ENCODE measurements around the gene TOMM70. TPM values are rescaled to one million over a fixed set of nuclear protein-coding genes. Genes with fewer than 3 reads are reported as not detected.
"Not testable (repeated sequence)": the region's sequence is repeated elsewhere in the genome, so short reads cannot be mapped to it uniquely, and the experiment has no call there.

The TOMM70 gene
- total RNA-seq, 1 donor from 2014 or later: 63.1 TPM

- intact Hi-C loops (cut with DNase I): no loop called here
- DNase-seq (no peak), ATAC-seq (ENCODE audit: poor library complexity) (no peak)
Measured at GRCh38 chr3:100384733-100385525, 16.0 kb downstream of the TOMM70 start.

- intact Hi-C loops (cut with DNase I): no loop called here
- ATAC-seq (ENCODE audit: poor library complexity) (no peak), DNase-seq (no peak)
Measured at GRCh38 chr3:100376301-100376700, 24.6 kb downstream of the TOMM70 start.

- intact Hi-C loops (cut with DNase I): no loop called here
- DNase-seq (no peak), ATAC-seq (ENCODE audit: poor library complexity) (no peak)
Measured at GRCh38 chr3:100374521-100374920, 26.4 kb downstream of the TOMM70 start.

GRCh38 chr3:100370756-100371155, 30.1 kb downstream of the TOMM70 start:
- no peak for ATAC-seq (ENCODE audit: poor library complexity)
- DNase-seq: no peak
- intact Hi-C loops (cut with DNase I): no loop called here

- intact Hi-C loops (cut with DNase I): no loop called here
- ATAC-seq (ENCODE audit: poor library complexity): no peak
- DNase-seq: no peak
Measured at GRCh38 chr3:100368441-100368840, 32.4 kb downstream of the TOMM70 start.

GRCh38 chr3:100366424-100366823, 34.5 kb downstream of the TOMM70 start:
- no peak for ATAC-seq (ENCODE audit: poor library complexity)
- no peak for DNase-seq
- intact Hi-C loops (cut with DNase I): no loop called here

GRCh38 chr3:100364421-100364820, 36.5 kb downstream of the TOMM70 start:
- DNase-seq (no peak), ATAC-seq (ENCODE audit: poor library complexity) (no peak)
- intact Hi-C loops (cut with DNase I): no loop called here

GRCh38 chr3:100361897-100362296, 39.0 kb downstream of the TOMM70 start:
- no peak for DNase-seq
- no peak for ATAC-seq (ENCODE audit: poor library complexity)
- intact Hi-C loops (cut with DNase I): no loop called here

GRCh38 chr3:100360757-100361496, 40.0 kb downstream of the TOMM70 start:
- intact Hi-C loops (cut with DNase I): no loop called here
- ATAC-seq (ENCODE audit: poor library complexity) (no peak), DNase-seq (no peak)

GRCh38 chr3:100359035-100359434, 41.9 kb downstream of the TOMM70 start:
- intact Hi-C loops (cut with DNase I): no loop called here
- ATAC-seq (ENCODE audit: poor library complexity) (no peak), DNase-seq (no peak)

- intact Hi-C loops (cut with DNase I): no loop called here
- DNase-seq (no peak), ATAC-seq (ENCODE audit: poor library complexity) (no peak)
Measured at GRCh38 chr3:100358413-100358812, 42.5 kb downstream of the TOMM70 start.

GRCh38 chr3:100354850-100355249, 46.0 kb downstream of the TOMM70 start:
- ATAC-seq (ENCODE audit: poor library complexity): no peak
- DNase-seq: no peak
- intact Hi-C loops (cut with DNase I): no loop called here

- intact Hi-C loops (cut with DNase I): no loop called here
- peak; percentile 29 for ATAC-seq (ENCODE audit: poor library complexity)
- DNase-seq: no peak
Measured at GRCh38 chr3:100352296-100353231, 48.3 kb downstream of the TOMM70 start.

- intact Hi-C loops (cut with DNase I); ATAC-seq (ENCODE audit: poor library complexity); DNase-seq: not testable (repeated sequence)
Measured at GRCh38 chr3:100351770-100352169, 49.1 kb downstream of the TOMM70 start.

GRCh38 chr3:100348727-100349126, 52.2 kb downstream of the TOMM70 start:
- ATAC-seq (ENCODE audit: poor library complexity) (no peak), DNase-seq (no peak)
- intact Hi-C loops (cut with DNase I): no loop called here

GRCh38 chr3:100340527-100340926, 60.4 kb downstream of the TOMM70 start:
- ATAC-seq (ENCODE audit: poor library complexity) (no peak), DNase-seq (no peak)
- intact Hi-C loops (cut with DNase I): no loop called here

- intact Hi-C loops (cut with DNase I): no loop called here
- ATAC-seq (ENCODE audit: poor library complexity): no peak
- no peak for DNase-seq
Measured at GRCh38 chr3:100339786-100340185, 61.1 kb downstream of the TOMM70 start.

GRCh38 chr3:100338911-100339310, 62.0 kb downstream of the TOMM70 start:
- ATAC-seq (ENCODE audit: poor library complexity) (no peak), DNase-seq (no peak)
- intact Hi-C loops (cut with DNase I): no loop called here

- ATAC-seq (ENCODE audit: poor library complexity); DNase-seq; intact Hi-C loops (cut with DNase I): not testable (repeated sequence)
Measured at GRCh38 chr3:100336229-100336628, 64.7 kb downstream of the TOMM70 start.

Measured in Right ventricle myocardium superior (tissue), 1 donor.